Stromal cell of bone marrow (primary cell): ENCODE results near the gene LAMP2.

Experiments
- DNase-seq: peaks from one replicate; pipeline ENCODE4 v3.0.0-alpha.2; 2012; ENCODE audit warnings: low read depth

The LAMP2 gene

GRCh38 chrX:120456973-120457372 is 12.1 kb downstream of the LAMP2 start:
- no peak for DNase-seq

GRCh38 chrX:120453985-120454384 is 15.1 kb downstream of the LAMP2 start:
- DNase-seq, result no peak

- no peak for DNase-seq
These were observed 17.0 kb downstream of the LAMP2 start for GRCh38 chrX:120452131-120452530.

DNA sequence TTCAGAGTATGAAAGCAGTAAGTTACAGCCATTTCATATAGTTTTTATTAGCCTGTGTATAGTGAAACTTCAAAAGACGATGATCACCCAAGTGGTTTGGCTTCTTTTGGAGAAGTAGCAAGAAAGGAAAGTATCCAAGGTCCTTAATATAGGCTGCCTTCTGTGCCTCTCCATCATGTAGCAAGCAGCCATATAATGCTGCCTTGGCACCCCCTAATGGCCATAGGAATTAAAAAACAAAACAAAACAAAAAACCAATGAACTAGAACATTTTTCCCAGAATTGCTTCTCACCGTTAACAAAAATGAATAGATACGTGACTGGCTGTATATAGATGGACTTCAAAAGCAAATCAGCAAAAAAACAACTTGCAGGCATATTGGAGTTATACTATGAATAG is 18.9 kb downstream of the LAMP2 start:
- no peak for DNase-seq

GRCh38 chrX:120446498-120446897 is 22.6 kb downstream of the LAMP2 start:
- DNase-seq, result peak; percentile 55

DNA sequence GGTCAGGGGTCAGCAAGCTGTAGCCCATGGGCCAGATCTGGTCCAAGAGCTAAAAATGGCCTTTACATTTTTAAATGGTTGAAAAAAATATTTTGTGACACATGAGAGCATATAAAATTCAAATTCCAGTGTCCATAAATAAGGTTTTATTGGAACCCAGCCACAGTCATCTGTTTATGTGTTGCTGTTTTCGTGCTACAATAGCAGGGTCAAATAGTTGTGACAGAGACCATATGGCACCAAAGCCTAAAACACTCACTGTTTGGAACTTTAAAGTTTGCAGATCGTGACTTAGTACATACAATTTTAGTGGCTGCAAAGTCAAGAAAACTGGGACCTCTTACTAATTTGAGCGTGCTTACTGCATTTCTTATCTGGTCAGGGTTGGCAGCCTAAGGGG is 29.2 kb downstream of the LAMP2 start:
- DNase-seq, result no peak

GRCh38 chrX:120429776-120430540 is 39.1 kb downstream of the LAMP2 start:
- DNase-seq, result no peak

DNA sequence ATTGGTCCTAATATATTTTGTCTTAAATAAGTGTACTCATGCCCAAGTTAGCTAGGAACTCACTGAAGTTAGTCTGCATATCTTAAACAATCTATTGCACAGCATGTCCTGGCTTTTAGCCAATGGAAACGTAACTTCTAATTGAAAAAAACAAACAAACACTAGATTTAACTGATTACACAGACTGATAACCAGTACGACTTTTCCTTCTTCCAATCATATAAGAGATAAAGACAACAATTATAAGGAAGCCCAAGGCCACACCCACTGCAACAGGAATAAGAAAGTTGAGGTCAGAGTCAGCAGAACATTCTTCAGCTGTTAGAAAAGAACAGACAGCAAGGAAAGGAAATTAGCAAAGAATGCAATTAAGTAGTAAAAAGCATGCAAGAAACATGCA is 40.8 kb downstream of the LAMP2 start:
- DNase-seq, result no peak

GRCh38 chrX:120426599-120426998 is 42.5 kb downstream of the LAMP2 start:
- DNase-seq, result peak; percentile 2

DNA sequence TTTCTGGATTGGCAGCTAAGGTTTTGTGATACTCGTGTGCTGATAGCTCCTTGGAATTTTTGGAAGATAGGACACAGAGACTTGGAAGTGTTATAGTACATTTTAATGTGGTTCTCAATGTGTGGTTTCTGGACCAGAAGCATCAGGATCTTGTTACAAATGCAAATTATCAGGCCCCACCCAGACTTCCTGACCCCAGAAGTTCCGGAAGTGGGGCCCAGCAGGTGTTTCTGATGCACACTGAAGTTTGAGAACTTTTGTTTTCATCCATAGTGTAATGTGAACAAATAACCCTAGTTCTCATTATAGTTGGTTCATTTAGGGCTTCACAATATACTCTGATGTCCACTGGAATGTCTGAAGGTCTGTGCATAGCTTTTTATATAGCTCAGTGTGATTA is 49.6 kb downstream of the LAMP2 start:
- no peak for DNase-seq

DNA sequence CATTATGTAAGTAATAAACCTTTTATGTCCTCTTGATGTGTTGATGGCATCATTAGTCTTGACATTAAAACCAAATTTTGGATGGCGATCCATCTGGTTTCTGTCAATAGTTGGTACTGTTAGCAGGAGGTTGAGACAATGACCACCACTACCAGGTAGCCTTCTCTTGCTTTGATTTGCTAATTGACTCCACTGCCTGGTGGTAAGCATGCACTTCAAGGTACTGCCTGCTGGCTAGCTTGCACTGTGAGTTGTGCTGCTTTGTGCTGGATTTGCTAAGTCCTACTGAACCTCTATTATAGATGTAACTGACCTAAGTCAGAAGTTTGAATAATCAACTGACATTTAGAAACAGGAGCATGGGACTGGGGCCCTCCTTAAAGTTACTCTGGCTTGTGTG is 60.9 kb downstream of the LAMP2 start:
- no peak for DNase-seq

DNA sequence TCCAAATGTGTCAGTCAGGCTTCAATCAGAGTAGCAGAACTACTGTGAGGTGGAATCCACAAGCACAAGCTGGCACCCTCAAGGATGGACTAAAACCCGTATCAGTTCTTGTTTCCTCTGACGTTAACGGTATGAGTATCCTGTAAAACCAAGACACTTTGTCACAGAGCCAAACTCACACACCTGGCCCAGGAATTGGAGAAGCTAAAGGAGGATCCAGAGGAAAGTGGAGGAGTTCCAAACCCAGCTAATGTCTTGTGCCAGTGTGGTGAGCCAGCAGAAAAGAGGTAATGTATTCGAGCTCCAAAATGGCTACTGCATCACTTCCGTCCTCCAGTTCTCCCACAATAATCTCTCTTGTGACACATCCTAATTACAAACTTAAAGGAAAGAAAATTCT is 62.5 kb downstream of the LAMP2 start:
- DNase-seq, result no peak

DNA sequence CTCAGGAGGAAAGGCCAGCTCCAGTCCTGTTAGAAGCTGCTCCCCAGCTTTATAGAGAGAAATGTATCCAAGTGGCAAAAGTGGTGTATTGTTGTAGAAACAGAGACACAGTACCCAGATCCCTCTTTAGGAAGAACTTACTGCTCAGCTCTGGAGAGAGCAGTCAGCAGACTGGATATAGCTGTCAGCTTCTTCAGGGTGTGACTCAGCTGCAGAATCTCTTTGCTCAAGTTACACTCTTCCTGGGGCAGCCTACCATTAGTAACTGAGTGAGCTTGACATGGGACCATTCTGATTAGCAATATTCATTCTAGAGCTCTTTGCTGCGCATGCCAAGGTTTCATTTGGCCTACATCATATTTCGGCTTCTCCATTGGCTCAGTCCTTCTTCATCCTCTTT is 66.7 kb downstream of the LAMP2 start:
- DNase-seq, result no peak

DNA sequence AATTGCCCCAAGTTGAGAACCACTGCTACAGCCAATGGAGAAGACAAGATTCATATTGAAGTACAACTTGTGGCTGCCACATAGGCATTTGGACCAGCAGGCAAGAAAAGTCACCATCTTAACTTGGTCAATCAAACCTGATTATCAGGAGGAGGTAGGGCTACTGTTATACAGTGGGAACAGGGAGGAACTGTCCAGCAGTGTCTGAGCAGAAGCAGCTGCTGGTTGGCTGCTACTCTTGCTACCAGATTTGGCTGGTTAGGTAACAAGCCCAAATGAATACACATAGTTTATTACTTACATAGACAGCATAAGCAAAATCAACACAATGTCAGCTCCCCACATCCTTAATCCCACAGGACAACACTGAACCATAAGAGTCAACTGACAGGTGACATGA is 67.8 kb downstream of the LAMP2 start:
- no peak for DNase-seq

- no peak for DNase-seq
These were observed 88.4 kb downstream of the LAMP2 start for GRCh38 chrX:120380699-120381098.

GRCh38 chrX:120379937-120380681 is 89.0 kb downstream of the LAMP2 start:
- no peak for DNase-seq

GRCh38 chrX:120378570-120378969 is 90.5 kb downstream of the LAMP2 start:
- no peak for DNase-seq
